Gastroesophageal sphincter (tissue), 4 donors: Measurements from ENCODE around the gene NOL8. TPM values are rescaled to one million over a fixed set of nuclear protein-coding genes. Genes with fewer than 3 reads are reported as not detected.

Experiments used
- ATAC-seq: fragments of 150-250 bp; one replicate; pipeline ENCODE4 v1.9.1; 2016; ENCODE audit warnings: mild to moderate bottlenecking, moderate library complexity
- H3K27ac ChIP-seq, 4 donors: fragments of 200-600 bp; sonication (generic) in 3 of 4; 1 replicate in 3 of 4; 2 replicates in 1 of 4; pipeline ENCODE4 v1.5.1; 2016 to 2019
- H3K27me3 ChIP-seq: fragments of 200-600 bp; sonication (generic); one replicate; pipeline ENCODE4 v1.5.1; 2019
- H3K36me3 ChIP-seq, 2 donors: fragments of 200-600 bp; sonication (generic); one replicate each; pipeline ENCODE4 v1.5.1; 2019; ENCODE audit warnings: control low read depth in 1 of 2
- H3K4me1 ChIP-seq, 3 donors: fragments of 200-600 bp; sonication (generic); 1 replicate in 2 of 3; 2 replicates in 1 of 3; pipeline ENCODE4 v1.5.1; 2016 to 2019; ENCODE audit warnings: control low read depth in 2 of 3
- H3K4me3 ChIP-seq, 2 donors: fragments of 200-600 bp; sonication (generic); one replicate each; pipeline ENCODE4 v1.5.1; 2019; ENCODE audit warnings: mild to moderate bottlenecking in 1 of 2, moderate library complexity in 1 of 2
- H3K9me3 ChIP-seq, 3 donors: fragments of 200-600 bp; sonication (generic); one replicate each; pipeline ENCODE4 v1.5.1; 2017 to 2019; ENCODE audit warnings: control low read depth in 2 of 3
- CTCF ChIP-seq, 4 experiments: fragments of 200-600 bp in 2 of 4; fragments of 450-650 bp in 2 of 4; sonication (generic) in 1 of 4; IDR thresholded peaks; one replicate each; pipeline ENCODE4 v1.5.1; 2017 to 2019; ENCODE audit warnings: antibody characterized with exemption in 4 of 4, mild to moderate bottlenecking in 2 of 4, moderate library complexity in 2 of 4
- EP300 ChIP-seq: sonication (generic); formaldehyde crosslinking; IDR thresholded peaks from one replicate; pipeline ENCODE4 v1.6.1; 2017; ENCODE audit warnings: antibody characterized with exemption, mild to moderate bottlenecking
- POLR2A ChIP-seq, 2 donors: fragments of 450-650 bp; IDR thresholded peaks; one replicate each; pipeline ENCODE4 v1.6.1; 2017; ENCODE audit warnings: antibody characterized with exemption in 2 of 2, mild to moderate bottlenecking in 2 of 2, moderate library complexity in 1 of 2
- POLR2AphosphoS5 ChIP-seq: sonication (generic); formaldehyde crosslinking; IDR thresholded peaks from one replicate; pipeline ENCODE4 v1.6.1; 2017; ENCODE audit warnings: antibody characterized with exemption
- WGBS, 2 donors: methylation state at CpG; one replicate each; pipeline ENCODE4 v1.1.5; 2018; ENCODE audit warnings: low coverage in 1 of 2; 5-methylcytosine and 5-hydroxymethylcytosine counted together
- total RNA-seq, 4 donors: library from RNA; depleted of rRNA; stranded (reverse); fragments of >200 nt; gene quantifications; one replicate each; pipeline ENCODE4 v1.1.0, GENCODE V29; 2016

NOL8 gene
- total RNA-seq, 4 donors from 2014 or later, result 15.6 to 42.2 (median 24.4) TPM

DNA sequence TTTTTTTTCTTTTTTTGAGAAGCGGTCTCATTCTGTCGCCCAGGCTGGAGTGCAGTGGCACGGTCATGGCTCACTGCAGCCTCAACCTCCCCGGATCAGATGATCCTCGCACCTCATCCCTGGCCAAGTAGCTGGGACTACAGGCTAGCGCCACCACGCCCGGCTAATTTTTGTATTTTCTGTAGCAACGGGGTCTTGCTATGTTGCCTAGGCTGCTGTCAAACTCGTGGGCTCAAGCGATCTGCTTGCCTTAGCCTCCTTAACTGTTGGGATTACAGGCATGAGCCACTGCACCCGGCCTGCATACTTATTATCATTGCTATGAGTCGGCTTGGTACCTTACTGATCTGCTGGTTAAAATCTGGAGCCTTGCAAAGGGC, 30.9 kb downstream of the NOL8 start:
- no peak for ATAC-seq
- peak overlapping the region; percentile 60 to 93 for H3K4me3 ChIP-seq
- no peaks in the 10 kb centered on the region for H3K27me3 ChIP-seq
- H3K27ac ChIP-seq, result peak overlapping the region in 3 of 4 donors; percentile 77 to 85 (median 78)
- peaks cover 7 to 27% of the 10 kb centered on the region in 2 donors for H3K36me3 ChIP-seq
- WGBS, 2 donors, result 13% methylated on average over 4 to 11 of the region's 13 CpGs
- H3K9me3 ChIP-seq, result no peaks in the 10 kb centered on the region
- peaks cover 6 to 31% (median 10%) of the 10 kb centered on the region in 3 donors for H3K4me1 ChIP-seq
- TF ChIP-seq CTCF (IDR thresholded peaks at IDR 0.05) (no peak), EP300 (no peak), POLR2A (IDR thresholded peaks at IDR 0.05) (no peak), POLR2AphosphoS5 (no peak)

DNA sequence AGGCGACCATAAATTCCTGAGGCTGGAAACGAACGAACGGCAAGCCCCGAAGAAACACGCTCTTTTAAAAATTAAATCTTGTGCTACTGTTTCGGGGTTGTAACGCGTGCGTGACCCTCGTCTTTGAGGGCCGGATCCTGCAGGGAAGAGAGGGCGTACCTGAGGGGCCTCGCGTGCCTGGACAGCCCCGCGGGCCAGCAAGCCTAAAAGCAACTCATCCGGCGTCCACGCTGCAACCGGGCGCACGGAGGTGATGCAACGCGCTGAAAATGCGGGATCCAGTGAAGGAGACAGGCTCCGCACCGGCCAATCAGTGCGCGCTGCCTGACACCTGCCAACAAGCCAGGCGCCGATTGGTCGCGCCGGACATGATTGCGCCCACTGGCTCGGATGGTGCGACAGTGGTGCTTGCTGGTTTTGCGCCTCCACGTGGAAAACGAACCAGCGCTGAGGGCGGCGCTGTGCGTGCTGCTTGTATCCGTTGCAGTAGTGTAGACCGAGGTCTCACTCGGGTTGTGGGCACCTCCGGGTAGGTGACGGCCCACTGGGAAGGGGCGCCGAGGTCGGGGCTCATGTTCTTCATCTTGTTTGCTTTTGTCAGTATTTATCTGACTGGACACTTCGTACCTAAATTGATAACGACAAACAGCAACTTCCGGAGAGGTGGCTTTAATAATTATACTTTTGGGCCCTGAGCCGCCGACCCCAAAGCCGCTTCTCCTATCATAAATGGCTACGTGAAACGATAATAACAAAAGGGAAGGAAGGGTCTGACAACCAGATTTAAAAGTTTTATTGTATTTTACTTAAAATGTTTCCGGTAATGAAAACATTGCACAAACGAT, 31.5 kb downstream of the NOL8 start, which contains the start of gene IARS1:
IARS1 (minus strand) TSS at position 246 of the 845 bp plus-strand sequence. CDS start 4,278 bp downstream, outside the sequence.
- 0 to 1% methylated on average over 24 to 61 of the region's 63 CpGs for WGBS, 2 donors
- peak; percentile 100 for ATAC-seq
- H3K4me3 ChIP-seq, result peak within 1 kb of the TSS; percentile 60 to 93
- H3K27me3 ChIP-seq, result no peaks in the 10 kb centered on the region
- peak within 1 kb of the TSS; percentile 57 to 85 (median 78) for H3K27ac ChIP-seq
- no peaks in the 10 kb centered on the region for H3K9me3 ChIP-seq
- H3K36me3 ChIP-seq, result peaks cover 4 to 26% of the 10 kb centered on the region in 2 donors
- TF ChIP-seq POLR2A (IDR thresholded peaks at IDR 0.05) (peak; percentile 47 to 61), EP300 (no peak), POLR2AphosphoS5 (peak; percentile 89), CTCF (IDR thresholded peaks at IDR 0.05) (peak in 3 of 4 experiments; percentile 16 to 63 (median 39))
- peaks cover 6 to 31% (median 10%) of the 10 kb centered on the region in 3 donors for H3K4me1 ChIP-seq

DNA sequence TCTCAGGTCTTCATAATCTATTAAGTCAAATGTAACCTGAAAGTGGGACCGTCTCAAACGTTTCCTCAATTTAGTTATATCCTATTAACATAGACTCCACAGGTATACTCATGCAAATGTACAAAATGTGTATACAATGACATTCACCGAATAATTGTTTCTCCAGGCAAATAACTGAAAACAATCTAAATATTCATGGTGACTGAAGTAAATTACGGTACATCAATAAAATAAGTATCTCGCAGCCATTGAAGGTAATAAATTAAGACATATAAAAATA, 32.1 kb downstream of the NOL8 start:
- peaks cover 6 to 31% (median 10%) of the 10 kb centered on the region in 3 donors for H3K4me1 ChIP-seq
- 0 to 1% methylated on average over 5 of the region's 5 CpGs for WGBS, 2 donors
- H3K27me3 ChIP-seq, result no peaks in the 10 kb centered on the region
- H3K4me3 ChIP-seq, result peak overlapping the region; percentile 60 to 93
- ATAC-seq, result no peak
- no peaks in the 10 kb centered on the region for H3K9me3 ChIP-seq
- peak overlapping the region; percentile 57 to 85 (median 78) for H3K27ac ChIP-seq
- H3K36me3 ChIP-seq, result peaks cover 2 to 26% of the 10 kb centered on the region in 2 donors
- TF ChIP-seq POLR2AphosphoS5 (no peak), CTCF (IDR thresholded peaks at IDR 0.05) (no peak), EP300 (no peak), POLR2A (IDR thresholded peaks at IDR 0.05) (no peak)

- peaks cover 6 to 31% (median 10%) of the 10 kb centered on the region in 3 donors for H3K4me1 ChIP-seq
- no peaks in the 10 kb centered on the region for H3K9me3 ChIP-seq
- peaks cover 0 to 26% of the 10 kb centered on the region in 2 donors for H3K36me3 ChIP-seq
- no peaks in the 10 kb centered on the region for H3K27me3 ChIP-seq
- ATAC-seq, result no peak
- H3K4me3 ChIP-seq, result peak overlapping the region; percentile 60 to 93
- 49 to 56% methylated on average over 5 of the region's 8 CpGs for whole genome bisulfite sequencing, 2 donors
- H3K27ac ChIP-seq, result peak overlapping the region in 3 of 4 donors; percentile 57 to 85 (median 78)
- no peak for TF ChIP-seq EP300
- TF ChIP-seq POLR2A (IDR thresholded peaks at IDR 0.05), result no peak
- no peak for TF ChIP-seq POLR2AphosphoS5
- TF ChIP-seq CTCF (IDR thresholded peaks at IDR 0.05), result no peak
These were observed 32.6 kb downstream of the NOL8 start for GRCh38 chr9:92292338-92293074.
